ENCODE data around the gene WFS1. TPM values are rescaled to one million over a fixed set of nuclear protein-coding genes. Genes with fewer than 3 reads are reported as not detected.

The WFS1 gene
- total RNA-seq, 1 donor from 2014 or later, result 11.6 TPM

DNA sequence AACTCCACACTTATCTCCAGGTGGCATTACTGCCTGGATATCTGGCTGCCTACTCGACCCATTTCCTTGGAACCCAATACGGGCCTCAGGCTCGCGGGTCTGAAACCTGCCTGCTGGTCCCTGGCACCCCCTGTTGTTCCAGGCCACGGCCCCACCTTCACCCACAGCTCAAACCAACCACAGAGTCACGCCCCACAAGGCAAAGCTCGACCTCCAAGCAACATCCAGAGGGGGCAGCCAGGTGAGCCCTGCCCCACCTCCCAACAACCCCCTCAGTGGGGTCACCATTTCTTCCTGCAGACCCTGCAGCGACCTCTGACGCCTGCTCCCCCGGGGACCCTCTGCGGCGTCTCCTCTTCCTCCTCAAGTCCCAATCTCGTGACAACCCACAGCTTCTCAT lies 76.2 kb downstream of the WFS1 start:
- no peak overlapping the region for H3K4me3 ChIP-seq (ENCODE audit: low read depth, low read length)
- TF ChIP-seq, protein P1, sequence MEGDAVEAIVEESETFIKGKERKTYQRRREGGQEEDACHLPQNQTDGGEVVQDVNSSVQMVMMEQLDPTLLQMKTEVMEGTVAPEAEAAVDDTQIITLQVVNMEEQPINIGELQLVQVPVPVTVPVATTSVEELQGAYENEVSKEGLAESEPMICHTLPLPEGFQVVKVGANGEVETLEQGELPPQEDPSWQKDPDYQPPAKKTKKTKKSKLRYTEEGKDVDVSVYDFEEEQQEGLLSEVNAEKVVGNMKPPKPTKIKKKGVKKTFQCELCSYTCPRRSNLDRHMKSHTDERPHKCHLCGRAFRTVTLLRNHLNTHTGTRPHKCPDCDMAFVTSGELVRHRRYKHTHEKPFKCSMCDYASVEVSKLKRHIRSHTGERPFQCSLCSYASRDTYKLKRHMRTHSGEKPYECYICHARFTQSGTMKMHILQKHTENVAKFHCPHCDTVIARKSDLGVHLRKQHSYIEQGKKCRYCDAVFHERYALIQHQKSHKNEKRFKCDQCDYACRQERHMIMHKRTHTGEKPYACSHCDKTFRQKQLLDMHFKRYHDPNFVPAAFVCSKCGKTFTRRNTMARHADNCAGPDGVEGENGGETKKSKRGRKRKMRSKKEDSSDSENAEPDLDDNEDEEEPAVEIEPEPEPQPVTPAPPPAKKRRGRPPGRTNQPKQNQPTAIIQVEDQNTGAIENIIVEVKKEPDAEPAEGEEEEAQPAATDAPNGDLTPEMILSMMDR (conservative IDR thresholded peaks at IDR 0.05; ENCODE audit: low read depth, low read length), result no peak
- no peak for DNase-seq (ENCODE audit: low read depth)

DNA sequence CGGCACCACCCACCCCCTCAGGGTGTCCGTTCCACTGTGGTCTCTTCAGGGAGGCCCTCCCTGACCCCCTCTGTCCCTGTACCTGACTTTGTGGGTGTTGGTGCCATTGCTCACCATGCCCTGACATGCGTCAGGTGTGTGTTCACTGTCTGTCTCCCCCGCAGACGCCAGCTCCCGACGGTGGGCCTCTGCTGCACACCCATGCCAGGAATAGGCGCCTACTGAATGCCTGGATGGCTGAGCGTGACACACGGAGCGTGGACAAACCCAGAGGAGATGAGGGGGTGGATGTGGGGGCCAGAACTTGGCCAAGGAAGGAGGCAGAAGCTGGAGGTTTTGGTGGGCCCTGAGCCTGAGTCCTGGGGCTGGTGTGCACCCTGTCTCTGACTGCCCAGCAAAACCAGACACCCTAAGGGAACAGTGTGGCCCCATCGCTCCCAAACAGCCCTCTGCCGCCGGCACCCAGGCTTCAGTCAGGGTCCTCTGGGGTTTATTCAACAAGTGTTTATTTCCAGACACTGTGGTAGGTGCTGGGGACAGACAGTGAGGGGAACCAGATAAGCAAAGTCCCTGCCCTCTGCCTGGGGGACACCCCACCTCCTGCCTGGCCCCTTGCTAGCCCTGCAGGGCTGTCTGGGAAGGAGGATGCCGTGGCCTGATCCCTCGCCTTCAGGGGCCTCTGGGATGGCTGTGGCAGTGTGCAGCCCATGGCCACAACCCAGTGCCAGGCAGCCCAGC lies 76.9 kb downstream of the WFS1 start:
- no peak for DNase-seq (ENCODE audit: low read depth)
- H3K4me3 ChIP-seq (ENCODE audit: low read depth, low read length), result no peak overlapping the region
- TF ChIP-seq, protein P1 (conservative IDR thresholded peaks at IDR 0.05; ENCODE audit: low read depth, low read length), result no peak

DNA sequence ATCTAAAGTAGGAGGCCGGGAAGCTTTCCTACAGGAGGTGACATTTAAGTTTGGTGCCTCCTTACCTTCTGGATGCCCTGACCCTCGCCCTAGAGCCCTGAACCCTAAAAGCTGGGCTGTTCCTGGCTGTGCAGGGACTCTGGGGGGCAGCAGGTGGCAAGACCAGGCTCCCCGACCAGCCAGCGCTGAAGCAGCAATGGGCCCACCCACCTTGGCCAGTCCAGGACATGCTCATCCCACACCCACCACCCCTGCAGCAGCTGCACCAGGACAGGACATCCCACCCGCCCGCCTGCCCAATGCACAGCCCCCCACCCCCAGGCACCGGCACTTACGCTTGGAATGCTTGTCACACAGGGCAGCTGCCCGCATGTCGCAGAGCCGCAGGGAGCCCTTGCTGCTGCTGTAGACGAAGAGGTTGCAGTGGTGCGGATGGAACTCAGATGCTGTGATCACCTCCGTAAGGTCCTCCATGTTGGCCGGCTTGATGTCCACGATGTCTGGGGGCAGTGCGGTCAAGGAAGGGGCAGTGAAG lies 77.9 kb downstream of the WFS1 start:
- TF ChIP-seq, protein P1 (conservative IDR thresholded peaks at IDR 0.05; ENCODE audit: low read depth, low read length), result no peak
- H3K4me3 ChIP-seq (ENCODE audit: low read depth, low read length), result no peak overlapping the region
- no peak for DNase-seq (ENCODE audit: low read depth)

DNA sequence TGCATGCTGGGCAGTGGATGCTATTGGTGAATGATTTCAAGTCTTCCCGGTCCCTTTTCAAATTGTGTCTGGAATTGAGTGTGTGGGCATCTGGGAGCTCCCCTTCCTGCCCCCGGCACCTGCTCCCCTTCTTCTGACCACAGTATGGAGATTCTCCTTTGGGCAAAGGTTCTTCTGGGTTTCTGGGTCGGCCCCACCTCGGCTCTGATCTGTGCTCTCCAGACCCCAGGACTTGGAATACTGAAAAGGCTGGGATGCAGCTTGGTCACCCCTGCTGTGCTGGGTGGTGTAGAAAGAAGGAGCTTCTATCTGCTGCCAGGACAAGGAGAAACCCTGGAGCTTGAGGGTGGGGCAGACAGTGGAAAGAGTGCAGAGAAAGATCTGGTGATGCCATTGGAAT lies 78.8 kb downstream of the WFS1 start:
- H3K4me3 ChIP-seq (ENCODE audit: low read depth, low read length), result no peak overlapping the region
- DNase-seq (ENCODE audit: low read depth), result no peak
- TF ChIP-seq, protein P1 (conservative IDR thresholded peaks at IDR 0.05; ENCODE audit: low read depth, low read length), result no peak

DNA sequence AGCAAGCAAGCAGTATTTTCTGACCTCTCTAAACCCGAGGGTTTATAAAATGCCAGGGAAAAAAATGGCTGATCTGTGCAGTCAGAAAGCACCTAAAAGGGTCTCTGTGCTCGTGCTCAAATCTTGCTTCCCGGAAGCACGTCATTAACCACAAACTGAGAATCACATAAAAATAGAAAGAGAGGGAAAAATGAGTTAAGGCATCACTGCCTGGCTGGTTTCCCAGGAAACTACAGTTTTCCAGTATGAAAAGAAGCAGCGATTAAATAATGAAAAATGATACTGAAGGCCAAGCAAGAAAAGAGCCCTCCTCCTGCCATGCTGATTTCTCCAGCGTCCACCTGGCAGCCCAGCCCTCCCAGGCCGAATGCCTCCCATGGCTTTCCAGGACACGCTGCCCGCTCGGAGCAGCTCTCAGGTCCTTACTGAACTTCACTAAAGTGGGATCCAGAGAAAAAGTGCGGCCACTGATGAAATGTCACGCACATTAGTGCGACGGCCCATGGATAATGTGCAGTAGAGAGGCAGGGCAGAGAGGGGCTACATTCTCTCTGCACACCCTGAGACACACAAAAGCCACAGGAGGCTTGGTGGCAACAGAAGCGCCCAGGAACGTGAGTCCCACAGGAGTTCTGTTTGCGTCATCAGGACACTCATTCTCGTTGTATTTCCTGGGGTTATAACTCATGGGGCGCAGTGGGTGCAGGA lies 80.4 kb downstream of the WFS1 start:
- DNase-seq (ENCODE audit: low read depth), result no peak
- TF ChIP-seq, protein P1 (conservative IDR thresholded peaks at IDR 0.05; ENCODE audit: low read depth, low read length), result no peak

DNA sequence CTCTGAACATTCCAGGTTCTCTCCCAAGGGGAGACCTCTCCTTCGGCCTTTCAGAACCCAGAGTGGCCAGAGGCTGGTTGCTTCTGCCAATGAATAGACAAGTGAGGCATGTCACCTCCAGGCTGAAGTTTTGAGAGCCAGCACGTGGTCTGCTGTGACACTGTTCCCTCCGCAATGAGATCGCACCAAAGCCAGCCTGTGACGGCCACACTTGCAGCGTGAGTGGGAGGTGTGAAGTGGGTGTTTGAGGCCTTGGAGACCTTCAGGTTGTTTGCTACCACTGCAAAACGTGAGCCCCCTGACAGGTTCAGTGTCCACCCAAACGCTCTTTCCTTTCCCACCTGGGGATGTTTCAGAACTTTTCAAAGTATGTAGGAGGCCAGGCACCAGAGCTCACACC lies 81.0 kb downstream of the WFS1 start:
- TF ChIP-seq, protein P1 (conservative IDR thresholded peaks at IDR 0.05; ENCODE audit: low read depth, low read length), result no peak
- no peak overlapping the region for H3K4me3 ChIP-seq (ENCODE audit: low read depth, low read length)
- no peak for DNase-seq (ENCODE audit: low read depth)

More for the DNA sequence above, 80.4 kb downstream of the WFS1 start:
- H3K4me3 ChIP-seq (ENCODE audit: low read depth, low read length), result no peak overlapping the region
